ENCODE results near the gene EFNA5.

DNA sequence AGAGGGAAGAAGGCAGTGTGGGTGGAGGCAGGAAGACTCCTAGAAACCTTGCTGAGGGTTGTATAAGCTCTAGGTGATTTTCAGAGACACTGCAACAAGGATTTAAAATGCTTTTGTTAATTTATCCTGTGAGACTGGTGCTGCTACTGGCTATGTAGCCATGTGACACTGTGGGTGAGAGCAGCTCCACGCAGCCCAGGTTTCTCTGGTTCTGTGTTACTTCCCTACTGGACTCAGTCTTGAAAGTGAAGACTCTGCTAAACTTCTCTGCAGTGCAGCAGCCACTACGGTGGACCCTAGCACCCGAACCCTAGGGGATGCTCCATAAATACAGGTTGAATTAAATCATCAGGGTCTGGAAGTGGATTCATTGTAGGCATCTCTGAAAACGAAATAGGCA is 25.8 kb upstream of the EFNA5 start:
- TF ChIP-seq POLR2A (IDR thresholded peaks at IDR 0.05; ENCODE audit: low read length) (no peak), GATA1 (IDR thresholded peaks at IDR 0.05; ENCODE audit: low read depth, low read length) (no peak)

Data from erythroblast (primary cell).